A549 treated with RU486 at 1 μM for 4 hours (cell line): ENCODE measurements around the gene SSH3. TPM values are rescaled to one million over a fixed set of nuclear protein-coding genes. Genes with fewer than 3 reads are reported as not detected.

ENCODE experiments used
- total RNA-seq: library from RNA; stranded (reverse); fragments of 200-300 nt; extraction: Qiagen RNA extraction; gene quantifications from 5 replicates; pipeline ENCODE4 v1.2.3, GENCODE V29; 2022; ENCODE audit warnings: low read depth

Gene SSH3
- total RNA-seq: 14.9 to 26.6 TPM (median 24.6 TPM) in 5 replicates

GRCh38 chr11:67303132-67303834, at the start of gene SSH3:
Gene SSH3 (plus strand): TSS chr11:67303530. CDS start chr11:67303626, 96 bp downstream.

DNA sequence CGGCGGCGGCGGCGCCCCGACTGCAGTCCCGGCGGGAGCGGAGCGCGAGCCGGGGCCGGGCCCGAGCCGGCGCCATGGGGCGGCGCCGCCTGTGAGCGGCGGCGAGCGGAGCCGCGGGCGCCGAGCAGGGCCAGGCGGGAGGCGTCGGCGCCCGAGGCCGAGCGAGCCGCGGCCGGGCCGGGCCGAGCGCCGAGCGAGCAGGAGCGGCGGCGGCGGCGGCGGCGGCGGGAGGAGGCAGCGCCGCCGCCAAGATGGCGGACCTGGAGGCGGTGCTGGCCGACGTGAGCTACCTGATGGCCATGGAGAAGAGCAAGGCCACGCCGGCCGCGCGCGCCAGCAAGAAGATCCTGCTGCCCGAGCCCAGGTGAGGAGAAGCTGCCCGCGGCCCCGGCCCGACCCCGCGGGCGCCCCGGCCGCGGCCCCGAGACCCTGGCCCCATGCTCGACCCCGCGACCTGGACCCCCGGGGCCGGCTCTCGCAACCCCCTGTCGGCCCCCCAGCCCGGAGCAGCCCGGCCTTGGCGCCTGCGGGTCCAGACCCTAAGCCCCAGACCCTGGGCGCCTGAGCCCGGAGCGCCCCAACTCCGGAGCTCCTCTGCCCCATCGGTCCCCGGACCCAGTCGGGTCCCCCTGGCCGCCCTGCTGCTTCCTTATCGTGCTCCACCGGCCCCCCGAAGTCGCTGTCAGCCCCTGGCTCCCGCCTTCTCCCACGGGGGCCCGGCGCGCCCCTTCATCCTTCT, 36.7 kb upstream of the SSH3 start, which contains the start of gene GRK2:
Gene GRK2 (plus strand): TSS at position 25 of the 739 bp plus-strand sequence. CDS start 227 bp downstream, at position 252.

GRCh38 chr11:67289226-67289650, 14.1 kb upstream of the SSH3 start, which contains the start of gene ANKRD13D:
Gene ANKRD13D (plus strand): TSS chr11:67289303. CDS start chr11:67289461, 158 bp downstream.

DNA sequence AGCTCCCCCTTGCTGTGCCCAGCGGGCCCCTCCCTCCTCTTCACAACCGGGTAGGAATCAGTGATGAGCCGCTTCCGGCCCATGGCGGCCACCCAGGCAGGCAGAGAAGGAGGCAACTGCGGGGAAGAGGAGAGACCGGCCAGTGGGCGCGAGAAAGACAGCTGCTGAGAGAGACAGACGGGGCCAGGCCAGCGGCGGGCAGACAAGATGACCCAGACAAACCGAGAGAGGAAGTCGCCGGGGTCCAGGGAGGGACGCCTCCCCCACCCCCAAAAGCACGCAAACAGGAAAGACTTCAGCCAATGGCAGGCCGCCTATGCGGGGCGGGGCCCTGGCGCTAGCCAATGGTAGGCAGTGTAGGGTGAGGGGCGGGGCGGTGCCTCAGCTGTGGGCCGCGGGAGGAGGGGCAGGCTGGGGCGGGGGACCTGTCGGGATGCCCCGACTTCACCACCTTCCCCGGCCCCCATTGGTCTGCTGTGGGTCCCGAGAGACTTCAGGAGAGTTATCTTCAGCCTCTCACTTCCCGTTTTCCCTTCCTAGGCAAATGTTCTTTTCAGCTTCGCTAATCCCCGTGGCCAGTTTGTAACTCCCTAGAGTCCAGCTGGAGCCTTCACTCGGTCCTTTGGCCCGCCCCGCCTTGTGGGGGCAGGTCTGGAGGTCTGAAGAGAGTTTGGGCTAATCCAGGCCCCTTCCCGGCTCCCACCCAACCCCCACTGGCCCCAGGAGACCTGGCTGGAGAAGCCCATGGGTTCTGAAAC, 50.2 kb downstream of the SSH3 start, which contains the start of gene POLD4:
Gene POLD4 (minus strand): TSS at position 230 of the 758 bp plus-strand sequence. CDS start 147 bp downstream, at position 83.

Other genes with a start within 250 kb of the SSH3 start
- gene RHOD, start 246.7 kb upstream of the SSH3 start, total RNA-seq: 28.2 to 51.5 TPM (median 41.0 TPM) in 5 replicates
- gene KDM2A, start 184.3 kb upstream of the SSH3 start, total RNA-seq: 42.9 to 49.8 TPM (median 48.6 TPM) in 5 replicates
- gene GRK2, start 37.1 kb upstream of the SSH3 start, total RNA-seq: 26.2 to 41.9 TPM (median 37.9 TPM) in 5 replicates
- gene ANKRD13D, start 14.2 kb upstream of the SSH3 start, total RNA-seq: 18.9 to 30.0 TPM (median 26.2 TPM) in 5 replicates
- 196 to 260 TPM (median 237 TPM) in 5 replicates for gene POLD4, start 50.0 kb downstream of the SSH3 start, total RNA-seq
- gene CLCF1, start 70.1 kb downstream of the SSH3 start, total RNA-seq: 40.0 to 52.6 TPM (median 45.1 TPM) in 5 replicates
- 21.5 to 36.9 TPM (median 32.9 TPM) in 5 replicates for gene RAD9A, start 88.5 kb downstream of the SSH3 start, total RNA-seq
- 270 to 307 TPM (median 296 TPM) in 5 replicates for gene PPP1CA, start 98.3 kb downstream of the SSH3 start, total RNA-seq
- 0.13 to 0.17 TPM (median 0.14 TPM) in 4 of 5 replicates, not detected in the other for gene TBC1D10C, start 100.6 kb downstream of the SSH3 start, total RNA-seq
- gene CARNS1, start 112.1 kb downstream of the SSH3 start, total RNA-seq: 0.08 to 0.20 TPM (median 0.13 TPM) in 5 replicates
- gene RPS6KB2, start 125.0 kb downstream of the SSH3 start, total RNA-seq: 39.7 to 51.6 TPM (median 50.4 TPM) in 5 replicates
- gene PTPRCAP, start 134.2 kb downstream of the SSH3 start, total RNA-seq: 0.22 to 0.33 TPM (median 0.30 TPM) in 5 replicates
- 45.4 to 58.5 TPM (median 55.9 TPM) in 5 replicates for gene CORO1B, start 139.9 kb downstream of the SSH3 start, total RNA-seq
- 0.08 TPM in 1 of 5 replicates, not detected in the others for gene GPR152, start 149.2 kb downstream of the SSH3 start, total RNA-seq
- gene CABP4, start 151.8 kb downstream of the SSH3 start, total RNA-seq: not detected in 5 replicates
- gene TMEM134, start 165.7 kb downstream of the SSH3 start, total RNA-seq: 40.8 to 73.9 TPM (median 62.8 TPM) in 5 replicates
- gene AIP, start 179.5 kb downstream of the SSH3 start, total RNA-seq: 42.9 to 51.5 TPM (median 47.9 TPM) in 5 replicates
- gene PITPNM1, start 201.8 kb downstream of the SSH3 start, total RNA-seq: 30.3 to 60.6 TPM (median 48.4 TPM) in 5 replicates
- gene CDK2AP2, start 204.6 kb downstream of the SSH3 start, total RNA-seq: 60.3 to 99.6 TPM (median 91.5 TPM) in 5 replicates
- not detected in 5 replicates for gene CABP2, start 219.9 kb downstream of the SSH3 start, total RNA-seq